T-helper 2 cell treated with Interferon-gamma antibody and Interleukin-4, amounts not matched to agents 100 ng/mL and 5 ng/mL, for 36 hours (primary cell): Measurements from ENCODE around the gene ACAA1. TPM values are rescaled to one million over a fixed set of nuclear protein-coding genes. Genes with fewer than 3 reads are reported as not detected.
"Not testable (repeated sequence)": the region's sequence is repeated elsewhere in the genome, so short reads cannot be mapped to it uniquely, and the experiment has no call there.

Source experiments
- intact Hi-C: fragments of 100-400 bp; cut with micrococcal nuclease; formaldehyde crosslinking; loops from one replicate; pipeline ENCODE4 v1.15.1; 2023
- total RNA-seq: library from RNA; stranded (reverse); gene quantifications from 2 replicates; pipeline ENCODE4 v1.2.3, GENCODE V29; 2022

Gene ACAA1
- total RNA-seq, 1 donor from 2014 or later = 91.9 TPM

- intact Hi-C loops = no loop called here
Observed at GRCh38 chr3:38108649-38109579, 28.0 kb downstream of the ACAA1 start.

GRCh38 chr3:38107911-38108648, 28.8 kb downstream of the ACAA1 start:
- intact Hi-C loops = no loop called here

DNA sequence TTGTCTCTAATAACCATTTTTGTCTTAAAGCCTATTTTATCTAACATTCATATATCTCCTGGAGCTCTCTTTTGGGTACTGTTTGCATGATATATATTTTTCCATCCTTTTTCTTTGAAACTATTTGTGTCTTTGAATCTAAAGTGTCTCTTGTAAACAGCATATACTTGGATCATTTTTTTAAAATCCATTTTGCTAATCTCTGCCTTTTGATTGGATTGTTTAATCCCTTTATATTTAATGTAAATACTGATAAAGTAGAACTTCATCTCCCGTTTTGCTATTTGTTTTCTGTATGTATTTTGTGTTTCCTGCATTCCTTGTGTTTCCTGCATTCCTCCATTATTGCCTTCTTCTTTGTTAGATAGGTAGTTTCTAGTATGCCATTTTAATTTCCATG, 31.4 kb downstream of the ACAA1 start:
- intact Hi-C loops = no loop called here

- intact Hi-C loops = no loop called here
Observed at GRCh38 chr3:38102444-38102814, 34.5 kb downstream of the ACAA1 start.

DNA sequence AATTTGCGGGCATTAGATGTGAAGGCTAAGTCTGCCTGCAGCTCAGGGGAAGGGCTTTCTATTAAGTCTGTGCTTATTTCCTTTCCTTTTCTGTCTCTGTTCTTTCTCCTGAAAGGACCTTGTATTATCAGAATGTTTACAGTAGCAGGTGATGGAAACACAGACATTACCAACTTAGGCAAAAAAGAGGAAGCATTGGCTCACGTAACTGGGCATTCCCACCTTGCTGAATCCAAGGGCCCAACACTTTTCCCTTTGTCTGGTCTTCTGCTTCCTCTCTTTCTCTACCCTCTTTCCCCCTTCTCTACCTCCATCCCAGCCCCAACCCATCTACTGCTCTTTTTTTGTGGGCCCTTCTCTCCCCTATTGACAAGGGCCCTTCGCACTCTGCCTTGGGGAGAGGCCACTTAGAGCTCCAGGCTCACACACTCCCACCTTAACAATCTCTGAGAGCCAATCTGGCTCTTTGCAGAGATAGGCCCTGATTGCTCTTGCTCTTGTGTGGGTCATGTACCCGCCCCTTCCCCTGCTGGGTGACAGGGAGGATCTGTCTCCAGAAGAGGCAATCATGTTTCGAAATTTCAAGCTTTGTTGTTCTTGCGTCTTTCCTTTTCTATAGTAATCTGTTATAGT, 35.0 kb downstream of the ACAA1 start:
- intact Hi-C loops = no loop called here

DNA sequence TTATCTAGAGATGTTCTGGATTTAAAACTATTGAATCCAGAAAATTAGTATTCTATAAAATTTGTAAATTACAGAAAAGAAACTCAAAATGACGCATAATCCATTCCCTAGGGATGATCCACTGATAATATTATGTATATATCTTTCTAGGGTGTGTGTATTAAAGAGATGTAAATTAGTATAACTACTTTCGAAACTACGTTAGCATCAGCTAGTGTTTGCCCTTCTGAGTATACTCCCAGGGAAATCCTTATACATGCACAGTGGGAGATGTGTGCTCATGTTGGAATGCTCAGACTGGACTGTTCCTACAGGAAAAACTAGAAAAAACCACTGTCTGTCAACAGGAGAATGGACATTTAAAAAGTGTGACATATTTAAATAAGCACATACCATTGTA, 36.4 kb downstream of the ACAA1 start:
- intact Hi-C loops = no loop called here

GRCh38 chr3:38099518-38099917, 37.4 kb downstream of the ACAA1 start:
- intact Hi-C loops = no loop called here

DNA sequence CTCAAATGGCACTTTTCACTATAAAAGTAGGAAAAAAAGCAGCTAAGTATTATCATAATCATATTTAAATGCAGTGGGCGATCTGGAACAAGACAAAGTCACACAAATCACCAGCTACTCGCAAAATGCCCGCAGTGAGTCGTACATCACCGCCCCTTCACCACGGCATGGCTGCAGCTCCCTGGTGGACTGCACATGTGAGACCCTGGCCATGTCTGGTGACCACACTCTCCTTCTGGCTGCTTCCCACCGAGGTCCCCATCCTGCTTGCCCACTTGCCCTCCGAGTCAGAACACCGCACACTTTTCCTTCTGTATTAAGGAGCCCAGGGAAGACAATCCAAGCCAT, 38.6 kb downstream of the ACAA1 start:
- intact Hi-C loops = no loop called here

GRCh38 chr3:38097446-38098375, 39.2 kb downstream of the ACAA1 start:
- intact Hi-C loops = no loop called here

- intact Hi-C loops = no loop called here
Observed at GRCh38 chr3:38095669-38096483, 41.1 kb downstream of the ACAA1 start.

DNA sequence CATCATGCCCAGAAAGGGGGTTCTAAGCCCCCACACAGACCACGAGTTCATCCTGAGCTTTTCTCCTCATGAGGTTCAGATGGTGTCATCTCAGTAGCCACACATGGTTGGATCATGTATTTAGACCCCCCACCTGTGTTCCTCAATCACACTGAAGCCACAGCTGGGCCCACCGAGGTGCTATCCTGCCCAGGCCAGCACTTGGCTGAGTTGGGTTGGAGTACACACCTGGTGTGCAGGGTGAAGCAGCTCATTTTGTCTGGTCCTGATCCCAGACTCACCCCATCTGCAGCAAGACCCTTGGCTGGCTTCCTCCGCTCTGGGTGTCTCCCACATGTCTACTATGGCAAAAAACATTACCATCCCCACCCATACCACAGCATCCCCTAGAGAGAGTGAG, 41.9 kb downstream of the ACAA1 start:
- intact Hi-C loops = no loop called here

DNA sequence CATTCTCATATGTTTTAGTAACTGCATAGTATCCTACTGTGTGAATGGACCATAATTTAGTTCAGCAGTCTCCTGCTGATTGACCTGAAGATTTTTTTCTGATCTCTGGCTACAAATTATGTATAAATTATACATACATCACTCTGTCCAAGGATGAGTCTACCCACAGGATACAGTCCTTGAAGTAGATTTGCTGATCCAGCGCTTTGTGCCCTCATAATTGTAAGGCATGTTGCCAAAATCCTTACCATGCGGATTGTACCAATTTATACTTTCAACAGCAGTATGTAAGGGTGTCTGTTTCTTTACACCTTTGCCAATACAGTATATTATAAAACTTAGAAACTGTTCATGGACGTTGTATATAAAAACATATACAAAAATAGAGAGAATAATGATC, 46.5 kb downstream of the ACAA1 start:
- intact Hi-C loops = no loop called here

DNA sequence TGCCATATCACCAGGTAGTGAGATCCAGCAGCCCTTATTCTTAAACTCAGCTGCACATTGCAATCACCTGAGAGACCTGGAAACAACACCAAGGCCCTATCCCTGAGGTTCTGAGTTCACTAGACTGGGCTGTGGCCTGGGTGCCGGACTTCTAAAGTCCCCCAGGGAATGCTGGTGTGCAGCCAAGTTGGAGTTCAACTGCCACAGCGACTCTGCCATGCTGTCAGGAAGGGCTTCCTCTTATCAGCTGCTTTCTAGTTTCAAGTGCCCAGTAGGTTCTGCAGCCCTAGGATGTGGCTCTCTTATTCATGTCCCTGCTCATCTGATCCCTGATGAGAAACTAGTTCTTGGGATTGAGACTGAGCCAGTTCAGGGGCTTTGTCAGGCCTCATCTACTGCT, 47.8 kb downstream of the ACAA1 start:
- intact Hi-C loops = no loop called here

GRCh38 chr3:38088126-38089078, 48.5 kb downstream of the ACAA1 start:
- intact Hi-C loops = no loop called here

DNA sequence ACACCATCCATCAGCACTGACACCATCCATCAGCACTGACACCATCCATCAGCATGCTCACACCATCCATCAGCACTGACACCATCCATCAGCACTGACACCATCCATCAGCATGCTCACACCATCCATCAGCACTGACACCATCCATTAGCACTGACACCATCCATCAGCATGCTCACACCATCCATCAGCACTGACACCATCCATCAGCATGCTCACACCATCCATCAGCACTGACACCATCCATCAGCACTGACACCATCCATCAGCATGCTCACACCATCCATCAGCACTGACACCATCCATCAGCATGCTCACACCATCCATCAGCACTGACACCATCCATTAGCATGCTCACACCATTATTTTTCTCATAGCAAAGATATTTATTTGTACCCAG, 49.6 kb downstream of the ACAA1 start:
- intact Hi-C loops = not testable (repeated sequence)

GRCh38 chr3:38086496-38086895, 50.4 kb downstream of the ACAA1 start:
- intact Hi-C loops = no loop called here

GRCh38 chr3:38085943-38086324, 51.0 kb downstream of the ACAA1 start:
- intact Hi-C loops = no loop called here

GRCh38 chr3:38085311-38085942, 51.5 kb downstream of the ACAA1 start:
- intact Hi-C loops = no loop called here
